SIG-M5 (cell line): ENCODE results near the gene KIF1C.
"Not testable (repeated sequence)": the region's sequence is repeated elsewhere in the genome, so short reads cannot be mapped to it uniquely, and the experiment has no call there.

Source experiments
- DNase-seq: peaks from one replicate; lab custom pipeline; 2025; lab: John Stamatoyannopoulos, UW

KIF1C gene

GRCh38 chr17:5045496-5045895 lies 47.7 kb downstream of the KIF1C start:
- DNase-seq = no peak

- DNase-seq = no peak
Measured at GRCh38 chr17:5047446-5047845, 49.7 kb downstream of the KIF1C start.

- DNase-seq = no peak
Measured at GRCh38 chr17:5049314-5049841, 51.6 kb downstream of the KIF1C start.

- DNase-seq = no peak
Measured at GRCh38 chr17:5050278-5050677, 52.5 kb downstream of the KIF1C start.

GRCh38 chr17:5055543-5055942 lies 57.8 kb downstream of the KIF1C start:
- DNase-seq = no peak

GRCh38 chr17:5065227-5065744 lies 67.5 kb downstream of the KIF1C start:
- DNase-seq = no peak

- DNase-seq = no peak
Measured at GRCh38 chr17:5068236-5068635, 70.5 kb downstream of the KIF1C start.

- DNase-seq = no peak
Measured at GRCh38 chr17:5069724-5070123, 72.0 kb downstream of the KIF1C start.

- not testable (repeated sequence) for DNase-seq
Measured at GRCh38 chr17:5075472-5075871, 77.7 kb downstream of the KIF1C start.

GRCh38 chr17:5077275-5077674 lies 79.5 kb downstream of the KIF1C start:
- DNase-seq = not testable (repeated sequence)

GRCh38 chr17:5077781-5078105 lies 80.0 kb downstream of the KIF1C start:
- DNase-seq = no peak
